HEK293 (cell line): ENCODE data around the gene GNG12.
A peak's percentile ranks its signal among the peaks of the same experiment; 100 is the strongest.

Experiments used
- GLI2 ChIP-seq: fragments of 450-650 bp; formaldehyde crosslinking; IDR thresholded peaks from 2 replicates; pipeline ENCODE4; 2017; ENCODE audit warnings: missing biosample characterization, missing genetic modification characterization, low read depth, borderline replicate concordance
- HOXC10 ChIP-seq: sonication (generic); formaldehyde crosslinking; IDR thresholded peaks from 2 replicates; pipeline ENCODE4 v1.8.1; 2023; ENCODE audit warnings: mild to moderate bottlenecking, missing genetic modification reagents
- HOXD13 ChIP-seq: sonication (generic); formaldehyde crosslinking; IDR thresholded peaks from 2 replicates; pipeline ENCODE4 v1.8.0; 2022; ENCODE audit warnings: missing genetic modification reagents, borderline replicate concordance
- IKZF3 ChIP-seq: fragments of 450-650 bp; IDR thresholded peaks from 2 replicates; pipeline ENCODE4 v1.5.0; 2018; ENCODE audit warnings: missing biosample characterization, mild to moderate bottlenecking, missing genetic modification characterization, moderate library complexity
- KLF1 ChIP-seq: fragments of 450-650 bp; formaldehyde crosslinking; IDR thresholded peaks from 2 replicates; pipeline ENCODE4 v1.5.1; 2016; ENCODE audit warnings: missing biosample characterization, missing genetic modification characterization
- KLF10 ChIP-seq: fragments of 450-650 bp; IDR thresholded peaks from 2 replicates; pipeline ENCODE4 v1.5.1; 2018; ENCODE audit warnings: missing biosample characterization, mild to moderate bottlenecking, missing genetic modification characterization
- OVOL3 ChIP-seq: fragments of 450-650 bp; formaldehyde crosslinking; IDR thresholded peaks from 2 replicates; pipeline ENCODE4 v1.5.1; 2016; ENCODE audit warnings: missing biosample characterization, missing genetic modification characterization
- REPIN1 ChIP-seq: fragments of 450-650 bp; formaldehyde crosslinking; IDR thresholded peaks from 2 replicates; pipeline ENCODE4 v1.5.1; 2017; ENCODE audit warnings: missing biosample characterization, missing genetic modification characterization, low read depth
- ZFP37 ChIP-seq: fragments of 450-650 bp; formaldehyde crosslinking; IDR thresholded peaks from 2 replicates; pipeline ENCODE4 v1.5.1; 2016; ENCODE audit warnings: missing biosample characterization, missing genetic modification characterization
- ZNF19 ChIP-seq: fragments of 450-650 bp; formaldehyde crosslinking; IDR thresholded peaks from 2 replicates; pipeline ENCODE4; 2016; ENCODE audit warnings: missing biosample characterization, missing genetic modification characterization, low read depth
- ZNF2 ChIP-seq: fragments of 450-650 bp; formaldehyde crosslinking; IDR thresholded peaks from 2 replicates; pipeline ENCODE4 v1.5.1; 2016; ENCODE audit warnings: missing biosample characterization, missing genetic modification characterization
- ZNF24 ChIP-seq: fragments of 450-650 bp; formaldehyde crosslinking; IDR thresholded peaks from 2 replicates; pipeline ENCODE4 v1.5.1; 2016; ENCODE audit warnings: missing biosample characterization, missing genetic modification characterization
- ZNF302 ChIP-seq: fragments of 450-650 bp; formaldehyde crosslinking; IDR thresholded peaks from 2 replicates; pipeline ENCODE4 v1.5.1; 2016; ENCODE audit warnings: missing biosample characterization, missing genetic modification characterization, low read depth
- ZNF311 ChIP-seq: fragments of 450-650 bp; formaldehyde crosslinking; IDR thresholded peaks from 2 replicates; pipeline ENCODE4 v1.5.1; 2017; ENCODE audit warnings: missing biosample characterization, missing genetic modification characterization, borderline replicate concordance
- ZNF335 ChIP-seq: fragments of 450-650 bp; formaldehyde crosslinking; conservative IDR thresholded peaks from 2 replicates; pipeline ENCODE4 v1.5.1; 2016; ENCODE audit warnings: missing biosample characterization, missing genetic modification characterization
- ZNF341 ChIP-seq: fragments of 450-650 bp; formaldehyde crosslinking; IDR thresholded peaks from 2 replicates; pipeline ENCODE4; 2016; ENCODE audit warnings: low read depth, missing biosample characterization, missing genetic modification characterization
- ZNF394 ChIP-seq: fragments of 450-650 bp; formaldehyde crosslinking; IDR thresholded peaks from 2 replicates; pipeline ENCODE4 v1.5.1; 2016; ENCODE audit warnings: missing biosample characterization, missing genetic modification characterization, mild to moderate bottlenecking, moderate library complexity, borderline replicate concordance
- ZNF473 ChIP-seq: fragments of 450-650 bp; formaldehyde crosslinking; IDR thresholded peaks from 2 replicates; pipeline ENCODE4 v1.5.1; 2017; ENCODE audit warnings: missing biosample characterization, missing genetic modification characterization
- ZNF501 ChIP-seq: fragments of 450-650 bp; formaldehyde crosslinking; IDR thresholded peaks from 2 replicates; pipeline ENCODE4 v1.5.1; 2016; ENCODE audit warnings: missing biosample characterization, missing genetic modification characterization
- ZNF514 ChIP-seq: fragments of 450-650 bp; formaldehyde crosslinking; IDR thresholded peaks from 2 replicates; pipeline ENCODE4 v1.5.1; 2016; ENCODE audit warnings: missing biosample characterization, missing genetic modification characterization
- ZNF548 ChIP-seq: fragments of 450-650 bp; formaldehyde crosslinking; IDR thresholded peaks from 2 replicates; pipeline ENCODE4 v1.5.1; 2016; ENCODE audit warnings: missing biosample characterization, missing genetic modification characterization
- ZNF558 ChIP-seq: fragments of 450-650 bp; formaldehyde crosslinking; IDR thresholded peaks from 2 replicates; pipeline ENCODE4 v1.5.1; 2016; ENCODE audit warnings: missing biosample characterization, missing genetic modification characterization
- ZNF571 ChIP-seq: fragments of 450-650 bp; formaldehyde crosslinking; IDR thresholded peaks from 2 replicates; pipeline ENCODE4 v1.5.0; 2017; ENCODE audit warnings: missing biosample characterization, missing genetic modification characterization
- ZNF596 ChIP-seq: fragments of 450-650 bp; IDR thresholded peaks from 2 replicates; pipeline ENCODE4 v1.5.0; 2018; ENCODE audit warnings: missing biosample characterization, mild to moderate bottlenecking, missing genetic modification characterization, moderate library complexity
- ZNF768 ChIP-seq: fragments of 450-650 bp; formaldehyde crosslinking; IDR thresholded peaks from 2 replicates; pipeline ENCODE4 v1.5.1; 2018; ENCODE audit warnings: missing biosample characterization, mild to moderate bottlenecking, missing genetic modification characterization
- ZNF830 ChIP-seq: fragments of 450-650 bp; IDR thresholded peaks from 2 replicates; pipeline ENCODE4 v1.5.0; 2018; ENCODE audit warnings: missing biosample characterization, missing genetic modification characterization, low read depth, mild to moderate bottlenecking, moderate library complexity
- ZSCAN16 ChIP-seq: fragments of 450-650 bp; formaldehyde crosslinking; IDR thresholded peaks from 2 replicates; pipeline ENCODE4 v1.5.1; 2016; ENCODE audit warnings: missing biosample characterization, missing genetic modification characterization
- ZSCAN30 ChIP-seq: fragments of 450-650 bp; IDR thresholded peaks from 2 replicates; pipeline ENCODE4 v1.5.1; 2018; ENCODE audit warnings: missing biosample characterization, mild to moderate bottlenecking, missing genetic modification characterization, moderate library complexity
- TF ChIP-seq, protein P1 (sequence below): fragments of 450-650 bp; formaldehyde crosslinking; IDR thresholded peaks from 2 replicates; pipeline ENCODE4 v1.5.1; 2016; ENCODE audit warnings: missing biosample characterization, missing genetic modification characterization
- TF ChIP-seq, protein P2 (sequence below): fragments of 450-650 bp; formaldehyde crosslinking; IDR thresholded peaks from 2 replicates; pipeline ENCODE4 v1.5.1; 2017; ENCODE audit warnings: missing biosample characterization, missing genetic modification characterization
- TF ChIP-seq, protein P3 (sequence below): fragments of 450-650 bp; formaldehyde crosslinking; IDR thresholded peaks from 2 replicates; pipeline ENCODE4 v1.5.1; 2016; ENCODE audit warnings: missing biosample characterization, missing genetic modification characterization
- TF ChIP-seq, protein P4 (sequence below): fragments of 450-650 bp; formaldehyde crosslinking; IDR thresholded peaks from 2 replicates; pipeline ENCODE4 v1.5.1; 2016; ENCODE audit warnings: missing biosample characterization, missing genetic modification characterization, low read depth
- TF ChIP-seq, protein P5 (sequence below): fragments of 450-650 bp; formaldehyde crosslinking; IDR thresholded peaks from 2 replicates; pipeline ENCODE4 v1.5.1; 2016; ENCODE audit warnings: missing biosample characterization, missing genetic modification characterization

Gene GNG12

DNA sequence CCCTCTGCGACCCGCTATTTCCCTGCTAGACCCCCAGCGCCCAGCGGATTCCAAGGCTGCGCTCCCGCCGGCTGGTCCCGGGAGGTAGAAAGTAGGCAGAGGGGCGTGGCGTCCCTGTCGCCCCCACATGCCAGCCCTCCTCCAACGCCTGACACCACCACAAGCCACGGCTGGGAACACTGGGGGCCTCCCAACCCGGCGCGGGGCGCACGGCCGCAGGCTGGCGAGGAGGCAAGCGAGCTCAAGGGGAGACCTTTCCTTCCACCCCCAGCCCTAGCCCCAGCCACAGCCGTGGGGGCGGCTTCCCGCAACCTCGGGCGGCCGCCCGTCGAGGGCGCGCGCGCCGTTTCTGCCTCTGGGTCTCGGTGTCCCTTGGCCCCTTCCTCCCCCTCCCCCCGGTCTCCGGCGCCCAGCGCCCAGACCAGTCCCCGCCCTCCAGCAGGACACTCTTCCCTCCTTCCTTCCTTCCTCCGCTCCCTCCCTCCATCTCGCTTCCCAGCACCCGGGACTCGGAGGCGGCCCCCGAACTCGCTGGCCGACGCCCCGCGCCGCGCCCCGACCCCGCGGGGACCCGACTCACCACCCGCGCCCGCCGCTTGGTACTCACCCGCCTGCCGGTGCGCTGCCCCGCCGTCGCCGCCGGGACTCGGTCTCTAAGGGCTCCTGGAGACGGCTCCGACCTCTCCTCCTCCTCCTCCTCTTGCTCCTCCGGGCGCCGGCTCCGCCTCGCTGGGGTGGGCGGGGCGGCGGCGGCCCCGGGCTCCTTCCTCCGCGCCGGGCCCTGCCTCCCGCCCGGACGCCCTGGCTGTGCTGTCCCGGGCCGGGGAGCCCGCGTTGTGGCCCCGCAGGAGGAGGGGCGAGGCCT is at the start of gene GNG12 (continued):
- no peak for TF ChIP-seq REPIN1
- TF ChIP-seq KLF1 (tag by site-specific recombination): peak; percentile 76
- no peak for TF ChIP-seq HOXD13 (CRISPR knock-in tag)
- TF ChIP-seq ZSCAN30 (tag by site-specific recombination): peak; percentile 62; the same call in 1 of the 2 replicates
- TF ChIP-seq ZNF335 (tag by site-specific recombination): no peak
- no peak for TF ChIP-seq ZNF302 (tag by site-specific recombination)
- no peak; the same call in 1 of the 2 replicates for TF ChIP-seq ZNF394 (tag by site-specific recombination)
- no peak for TF ChIP-seq ZNF19
- TF ChIP-seq OVOL3 (tag by site-specific recombination): no peak
- no peak for TF ChIP-seq ZNF768
- no peak for TF ChIP-seq ZNF558 (tag by site-specific recombination)
- no peak for TF ChIP-seq ZNF571
- no peak for TF ChIP-seq ZNF548 (tag by site-specific recombination)
- no peak for TF ChIP-seq ZNF311
- TF ChIP-seq ZNF2: no peak
- no peak for TF ChIP-seq ZNF514 (tag by site-specific recombination)
- TF ChIP-seq, protein P1, sequence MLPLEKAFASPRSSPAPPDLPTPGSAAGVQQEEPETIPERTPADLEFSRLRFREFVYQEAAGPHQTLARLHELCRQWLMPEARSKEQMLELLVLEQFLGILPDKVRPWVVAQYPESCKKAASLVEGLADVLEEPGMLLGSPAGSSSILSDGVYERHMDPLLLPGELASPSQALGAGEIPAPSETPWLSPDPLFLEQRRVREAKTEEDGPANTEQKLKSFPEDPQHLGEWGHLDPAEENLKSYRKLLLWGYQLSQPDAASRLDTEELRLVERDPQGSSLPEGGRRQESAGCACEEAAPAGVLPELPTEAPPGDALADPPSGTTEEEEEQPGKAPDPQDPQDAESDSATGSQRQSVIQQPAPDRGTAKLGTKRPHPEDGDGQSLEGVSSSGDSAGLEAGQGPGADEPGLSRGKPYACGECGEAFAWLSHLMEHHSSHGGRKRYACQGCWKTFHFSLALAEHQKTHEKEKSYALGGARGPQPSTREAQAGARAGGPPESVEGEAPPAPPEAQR (tag by site-specific recombination): no peak
- TF ChIP-seq ZNF501 (tag by site-specific recombination): peak; percentile 91
- TF ChIP-seq, protein P2, sequence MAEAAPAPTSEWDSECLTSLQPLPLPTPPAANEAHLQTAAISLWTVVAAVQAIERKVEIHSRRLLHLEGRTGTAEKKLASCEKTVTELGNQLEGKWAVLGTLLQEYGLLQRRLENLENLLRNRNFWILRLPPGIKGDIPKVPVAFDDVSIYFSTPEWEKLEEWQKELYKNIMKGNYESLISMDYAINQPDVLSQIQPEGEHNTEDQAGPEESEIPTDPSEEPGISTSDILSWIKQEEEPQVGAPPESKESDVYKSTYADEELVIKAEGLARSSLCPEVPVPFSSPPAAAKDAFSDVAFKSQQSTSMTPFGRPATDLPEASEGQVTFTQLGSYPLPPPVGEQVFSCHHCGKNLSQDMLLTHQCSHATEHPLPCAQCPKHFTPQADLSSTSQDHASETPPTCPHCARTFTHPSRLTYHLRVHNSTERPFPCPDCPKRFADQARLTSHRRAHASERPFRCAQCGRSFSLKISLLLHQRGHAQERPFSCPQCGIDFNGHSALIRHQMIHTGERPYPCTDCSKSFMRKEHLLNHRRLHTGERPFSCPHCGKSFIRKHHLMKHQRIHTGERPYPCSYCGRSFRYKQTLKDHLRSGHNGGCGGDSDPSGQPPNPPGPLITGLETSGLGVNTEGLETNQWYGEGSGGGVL (tag by site-specific recombination): peak; percentile 90
- no peak for TF ChIP-seq GLI2 (tag by site-specific recombination)
- peak; percentile 71; the same call in 1 of the 2 replicates for TF ChIP-seq ZFP37 (tag by site-specific recombination)
- TF ChIP-seq, protein P3, sequence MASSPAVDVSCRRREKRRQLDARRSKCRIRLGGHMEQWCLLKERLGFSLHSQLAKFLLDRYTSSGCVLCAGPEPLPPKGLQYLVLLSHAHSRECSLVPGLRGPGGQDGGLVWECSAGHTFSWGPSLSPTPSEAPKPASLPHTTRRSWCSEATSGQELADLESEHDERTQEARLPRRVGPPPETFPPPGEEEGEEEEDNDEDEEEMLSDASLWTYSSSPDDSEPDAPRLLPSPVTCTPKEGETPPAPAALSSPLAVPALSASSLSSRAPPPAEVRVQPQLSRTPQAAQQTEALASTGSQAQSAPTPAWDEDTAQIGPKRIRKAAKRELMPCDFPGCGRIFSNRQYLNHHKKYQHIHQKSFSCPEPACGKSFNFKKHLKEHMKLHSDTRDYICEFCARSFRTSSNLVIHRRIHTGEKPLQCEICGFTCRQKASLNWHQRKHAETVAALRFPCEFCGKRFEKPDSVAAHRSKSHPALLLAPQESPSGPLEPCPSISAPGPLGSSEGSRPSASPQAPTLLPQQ (tag by site-specific recombination): peak; percentile 32; the same call in 1 of the 2 replicates
- TF ChIP-seq KLF10 (tag by site-specific recombination): peak; percentile 19; the same call in 1 of the 2 replicates
- peak; percentile 61; the same call in 1 of the 2 replicates for TF ChIP-seq ZNF24 (tag by site-specific recombination)
- no peak; the same call in 1 of the 2 replicates for TF ChIP-seq ZNF596
- no peak for TF ChIP-seq ZNF473 (tag by site-specific recombination)
- TF ChIP-seq ZNF341 (tag by site-specific recombination): no peak; the same call in 1 of the 2 replicates
- TF ChIP-seq HOXC10 (CRISPR knock-in tag): no peak
- TF ChIP-seq ZNF830 (tag by site-specific recombination): no peak
- TF ChIP-seq, protein P4, sequence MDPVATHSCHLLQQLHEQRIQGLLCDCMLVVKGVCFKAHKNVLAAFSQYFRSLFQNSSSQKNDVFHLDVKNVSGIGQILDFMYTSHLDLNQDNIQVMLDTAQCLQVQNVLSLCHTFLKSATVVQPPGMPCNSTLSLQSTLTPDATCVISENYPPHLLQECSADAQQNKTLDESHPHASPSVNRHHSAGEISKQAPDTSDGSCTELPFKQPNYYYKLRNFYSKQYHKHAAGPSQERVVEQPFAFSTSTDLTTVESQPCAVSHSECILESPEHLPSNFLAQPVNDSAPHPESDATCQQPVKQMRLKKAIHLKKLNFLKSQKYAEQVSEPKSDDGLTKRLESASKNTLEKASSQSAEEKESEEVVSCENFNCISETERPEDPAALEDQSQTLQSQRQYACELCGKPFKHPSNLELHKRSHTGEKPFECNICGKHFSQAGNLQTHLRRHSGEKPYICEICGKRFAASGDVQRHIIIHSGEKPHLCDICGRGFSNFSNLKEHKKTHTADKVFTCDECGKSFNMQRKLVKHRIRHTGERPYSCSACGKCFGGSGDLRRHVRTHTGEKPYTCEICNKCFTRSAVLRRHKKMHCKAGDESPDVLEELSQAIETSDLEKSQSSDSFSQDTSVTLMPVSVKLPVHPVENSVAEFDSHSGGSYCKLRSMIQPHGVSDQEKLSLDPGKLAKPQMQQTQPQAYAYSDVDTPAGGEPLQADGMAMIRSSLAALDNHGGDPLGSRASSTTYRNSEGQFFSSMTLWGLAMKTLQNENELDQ (tag by site-specific recombination): no peak
- TF ChIP-seq, protein P5, sequence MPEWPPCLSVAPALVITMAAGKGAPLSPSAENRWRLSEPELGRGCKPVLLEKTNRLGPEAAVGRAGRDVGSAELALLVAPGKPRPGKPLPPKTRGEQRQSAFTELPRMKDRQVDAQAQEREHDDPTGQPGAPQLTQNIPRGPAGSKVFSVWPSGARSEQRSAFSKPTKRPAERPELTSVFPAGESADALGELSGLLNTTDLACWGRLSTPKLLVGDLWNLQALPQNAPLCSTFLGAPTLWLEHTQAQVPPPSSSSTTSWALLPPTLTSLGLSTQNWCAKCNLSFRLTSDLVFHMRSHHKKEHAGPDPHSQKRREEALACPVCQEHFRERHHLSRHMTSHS (tag by site-specific recombination): no peak
- TF ChIP-seq ZSCAN16 (tag by site-specific recombination): no peak
- peak; percentile 81 for TF ChIP-seq IKZF3 (tag by site-specific recombination)
